NB4 (cell line): ENCODE results near the gene GLMP.

Experiments used
- CTCF ChIP-seq: IDR thresholded peaks from one replicate; pipeline ENCODE4 v1.5.1; 2012; ENCODE audit warnings: low read depth, low read length
- POLR2A ChIP-seq: IDR thresholded peaks from 2 replicates; pipeline ENCODE4 v1.6.1; 2011; ENCODE audit warnings: mild to moderate bottlenecking; ENCODE audit not compliant: insufficient read length; ENCODE audit errors: extremely low read depth

GRCh38 chr1:156295391-156295947, at the start of gene GLMP:
- TF ChIP-seq POLR2A (no peak), CTCF (no peak)
